Endothelial cell of umbilical vein (primary cell): ENCODE measurements around the gene UPB1. TPM values are rescaled to one million over a fixed set of nuclear protein-coding genes. Genes with fewer than 3 reads are reported as not detected.

Experiments
- BruUV-seq: library from RNA; stranded (reverse); fragments of 400-500 nt; replicated peaks from 2 replicates; lab custom pipeline; 2021; lab: Mats Ljungman, UMichigan
- CTCF ChIA-PET: fragments of 300-600, 350-600 bp; sonication (Branson Sonifier 250); formaldehyde crosslinking; loops from one replicate; lab custom pipeline; 2021; ENCODE audit warnings: antibody characterized with exemption, inconsistent platforms; lab: Charles Lee
- POLR2A ChIA-PET: fragments of 300-600, 350-600 bp; sonication (Branson Sonifier 250); formaldehyde crosslinking; loops from one replicate; lab custom pipeline; 2021; ENCODE audit warnings: antibody characterized with exemption, inconsistent platforms; lab: Charles Lee
- DNase-seq: peaks from one replicate; pipeline ENCODE4 v3.0.0-alpha.2; 2011; ENCODE audit warnings: low read depth, low spot score
- FAIRE-seq: peaks from 2 replicates; lab custom pipeline; 2011; peaks lifted over from hg19 to GRCh38; lab: Jason Lieb, UNC
- H2AFZ ChIP-seq: 2 replicates; pipeline ENCODE4 v1.6.0; 2012; ENCODE audit warnings: low read depth, low read length, control low read depth, inconsistent platforms
- H3K27ac ChIP-seq: 2 replicates; pipeline ENCODE4 v1.5.1; 2011; ENCODE audit warnings: low read depth, mild to moderate bottlenecking, control low read depth, low read length, moderate library complexity; ENCODE audit not compliant: insufficient read depth
- H3K27me3 ChIP-seq, 2 experiments: 2 replicates each; pipeline versions ENCODE4 v1.6.0 to v1.6.1; 2011; ENCODE audit warnings: low read length in 2 of 2, mixed read lengths in 1 of 2; ENCODE audit not compliant: control insufficient read depth in 2 of 2, insufficient read depth in 2 of 2
- H3K36me3 ChIP-seq, 2 experiments: 2 replicates in 1 of 2; 3 replicates in 1 of 2; pipeline ENCODE4 v1.5.1; 2011; ENCODE audit warnings: low read length in 2 of 2, mild to moderate bottlenecking in 1 of 2, moderate library complexity in 1 of 2; ENCODE audit not compliant: control insufficient read depth in 2 of 2, insufficient read depth in 2 of 2; ENCODE audit errors: extremely low read depth in 1 of 2
- H3K4me1 ChIP-seq: 3 replicates; pipeline ENCODE4 v1.5.1; 2011; ENCODE audit warnings: mild to moderate bottlenecking, low read length; ENCODE audit not compliant: control insufficient read depth, insufficient read depth; ENCODE audit errors: extremely low read depth
- H3K4me2 ChIP-seq: 2 replicates; pipeline ENCODE4 v1.6.1; 2011; ENCODE audit warnings: low read length, control low read depth, mixed read lengths; ENCODE audit not compliant: insufficient read depth
- H3K4me3 ChIP-seq, 3 experiments: fragments of 200-600 bp in 1 of 3; sonication (generic), shearing (Covaris generic) in 1 of 3; replicated peaks in 1 of 3; 2 replicates each; pipeline ENCODE4 v1.5.1; 2011 to 2016; ENCODE audit warnings: control low read depth in 3 of 3, low read length in 3 of 3, mild to moderate bottlenecking in 2 of 3, inconsistent platforms in 1 of 3, low read depth in 1 of 3, moderate library complexity in 1 of 3; ENCODE audit not compliant: insufficient read depth in 1 of 3
- H3K79me2 ChIP-seq: 2 replicates; pipeline ENCODE4 v1.6.0; 2012; ENCODE audit warnings: low read length, inconsistent platforms; ENCODE audit not compliant: control insufficient read depth, insufficient read depth
- H3K9ac ChIP-seq: replicated peaks from 2 replicates; pipeline ENCODE3; 2011; ENCODE audit warnings: low read length, control low read depth; ENCODE audit not compliant: insufficient read depth; ENCODE audit errors: extremely low read depth
- H3K9me1 ChIP-seq: replicated peaks from 3 replicates; pipeline ENCODE4 v1.6.0; 2011; ENCODE audit warnings: mild to moderate bottlenecking, low read length; ENCODE audit not compliant: control insufficient read depth, insufficient read depth; ENCODE audit errors: extremely low read depth
- H3K9me3 ChIP-seq: replicated peaks from 2 replicates; pipeline ENCODE4 v1.5.1; 2012; ENCODE audit warnings: low read length, inconsistent platforms; ENCODE audit not compliant: control insufficient read depth, insufficient read depth
- H4K20me1 ChIP-seq: replicated peaks from 2 replicates; pipeline ENCODE3; 2011; ENCODE audit warnings: mild to moderate bottlenecking, low read length; ENCODE audit not compliant: control insufficient read depth, insufficient read depth; ENCODE audit errors: extremely low read depth
- CTCF ChIP-seq, 2 donors: IDR thresholded peaks; 1 replicate in 1 of 2; 2 replicates in 1 of 2; pipeline ENCODE4 v1.5.1; 2011; ENCODE audit warnings: low read length in 2 of 2, mild to moderate bottlenecking in 2 of 2, moderate library complexity in 2 of 2, control low read depth in 1 of 2, inconsistent platforms in 1 of 2, low read depth in 1 of 2; ENCODE audit not compliant: insufficient read depth in 1 of 2; ENCODE audit errors: extremely low read depth in 1 of 2
- EZH2 ChIP-seq: IDR thresholded peaks from 2 replicates; pipeline ENCODE4 v1.6.1; 2012; ENCODE audit warnings: borderline replicate concordance, low read depth, mild to moderate bottlenecking, moderate library complexity, low read length, inconsistent platforms; ENCODE audit not compliant: severe bottlenecking
- FOS ChIP-seq: IDR thresholded peaks from 2 replicates; pipeline ENCODE4 v1.6.1; 2011; ENCODE audit warnings: mild to moderate bottlenecking, low read length, moderate library complexity, borderline replicate concordance; ENCODE audit not compliant: insufficient read depth
- GATA2 ChIP-seq: IDR thresholded peaks from 2 replicates; pipeline ENCODE4 v1.7.0; 2011; ENCODE audit warnings: low read depth, mild to moderate bottlenecking, moderate library complexity, mixed read lengths, low read length; ENCODE audit not compliant: insufficient read length, insufficient read depth
- JUN ChIP-seq: IDR thresholded peaks from 2 replicates; pipeline ENCODE4 v1.6.1; 2011; ENCODE audit warnings: borderline replicate concordance, low read depth; ENCODE audit not compliant: insufficient read length, insufficient read depth
- MAX ChIP-seq: IDR thresholded peaks from 2 replicates; pipeline ENCODE4 v1.6.1; 2011; ENCODE audit not compliant: insufficient read depth, insufficient read length
- MYC ChIP-seq: IDR thresholded peaks from one replicate; pipeline ENCODE4 v1.6.1; 2011; ENCODE audit warnings: mild to moderate bottlenecking, low read depth, low read length
- POLR2A ChIP-seq: IDR thresholded peaks from 2 replicates; pipeline ENCODE4 v1.6.1; 2012; ENCODE audit warnings: low read depth, mild to moderate bottlenecking, control low read depth, low read length
- POLR2AphosphoS5 ChIP-seq: IDR thresholded peaks from 2 replicates; pipeline ENCODE4 v1.6.1; 2012; ENCODE audit warnings: low read depth, mild to moderate bottlenecking, control low read depth, low read length, moderate library complexity; ENCODE audit not compliant: insufficient read depth
- dilution Hi-C: fragments of 300-500 bp; cut with MboI; formaldehyde crosslinking; loops from one replicate; pipeline ENCODE4 v1.15.0; 2019; ENCODE audit warnings: low sequenced_read_pairs; ENCODE audit not compliant: extremely low pct_ligation_motif_present
- intact Hi-C: fragments of 100-400 bp; cut with micrococcal nuclease; formaldehyde crosslinking; loops from one replicate; pipeline ENCODE4 v1.10.0; 2022
- polyA plus RNA-seq, 4 experiments: library from polyadenylated mRNA; depleted of rRNA in 3 of 4; stranded (reverse) in 3 of 4; unstranded in 1 of 4; fragments of >200 nt; gene quantifications; 2 replicates each; pipeline versions ENCODE4 v1.2.1 to v1.2.3, GENCODE V29; 2011 to 2012; ENCODE audit warnings: missing spikeins in 1 of 4
- total RNA-seq: library from RNA; stranded (reverse); gene quantifications from 2 replicates; pipeline ENCODE4 v1.2.3, GENCODE V29; 2021

Gene UPB1
- total and polyA plus RNA-seq, 2 donors (not counting 3 experiments of a cell fraction or from before 2014, with no cell fraction given), result 0.30 to 0.80 TPM

- dilution Hi-C loops, result no loop called here
- DNase-seq (no peak), FAIRE-seq (no peak)
- intact Hi-C loops, result no loop called here
- Histone ChIP-seq H2AFZ (no peak overlapping the region), H3K4me2 (no peak overlapping the region), H3K27ac (no peak overlapping the region), H3K36me3 (peaks cover 0 to 34% of the 10 kb centered on the region in 2 experiments), H3K9me3 (no peaks in the 10 kb centered on the region), H3K27me3 (no peaks in the 10 kb centered on the region), H3K9ac (no peak overlapping the region), H3K4me3 (no peak overlapping the region), H3K4me1 (peaks cover 8% of the 10 kb centered on the region), H3K79me2 (peaks cover 38% of the 10 kb centered on the region), H4K20me1 (no peaks in the 10 kb centered on the region), H3K9me1 (no peaks in the 10 kb centered on the region)
- ChIA-PET CTCF (interaction anchor here (1.0 kb wide), 1 partner anchor 223 kb away, joined by 3 read pairs; no protein-coding TSS in a partner anchor), POLR2A (no interaction called here)
- no peak for TF ChIP-seq MYC
- TF ChIP-seq FOS, result no peak
- no peak for TF ChIP-seq JUN
- no peak for TF ChIP-seq POLR2AphosphoS5
- TF ChIP-seq MAX, result no peak
- no peak for TF ChIP-seq POLR2A
- no TSS peak for BruUV-seq
Measured at GRCh38 chr22:24548812-24549211, 53.7 kb downstream of the UPB1 start.

- H3K9me1 ChIP-seq, result no peaks in the 10 kb centered on the region
- H3K4me3 ChIP-seq, result no peak overlapping the region
- no TSS peak for BruUV-seq
- DNase-seq (no peak), FAIRE-seq (no peak)
- intact Hi-C loops (no loop called here), dilution Hi-C loops (no loop called here)
- H3K36me3 ChIP-seq, result peaks cover 0 to 28% of the 10 kb centered on the region in 2 experiments
- H3K4me1 ChIP-seq, result peaks cover 11% of the 10 kb centered on the region
- H3K9me3 ChIP-seq, result no peaks in the 10 kb centered on the region
- ChIA-PET POLR2A (no interaction called here), CTCF (no interaction called here)
- TF ChIP-seq EZH2 (no peak), FOS (no peak), MAX (no peak), CTCF (IDR thresholded peaks at IDR 0.05; ENCODE audit: extremely low read depth in 1 of 2, insufficient read depth in 1 of 2, low read depth in 1 of 2, low read length in 2 of 2) (no peak), POLR2A (no peak), JUN (no peak), GATA2 (no peak), POLR2AphosphoS5 (no peak), MYC (no peak)
- peaks cover 47% of the 10 kb centered on the region for H3K79me2 ChIP-seq
- H3K9ac ChIP-seq, result no peak overlapping the region
- no peaks in the 10 kb centered on the region for H4K20me1 ChIP-seq
- H3K27me3 ChIP-seq, result no peaks in the 10 kb centered on the region
- no peak overlapping the region for H3K27ac ChIP-seq
- no peak overlapping the region for H2AFZ ChIP-seq
- H3K4me2 ChIP-seq, result no peak overlapping the region
Measured at GRCh38 chr22:24550028-24550901, 55.1 kb downstream of the UPB1 start.
